ENCODE data around the gene PHAX.

DNA sequence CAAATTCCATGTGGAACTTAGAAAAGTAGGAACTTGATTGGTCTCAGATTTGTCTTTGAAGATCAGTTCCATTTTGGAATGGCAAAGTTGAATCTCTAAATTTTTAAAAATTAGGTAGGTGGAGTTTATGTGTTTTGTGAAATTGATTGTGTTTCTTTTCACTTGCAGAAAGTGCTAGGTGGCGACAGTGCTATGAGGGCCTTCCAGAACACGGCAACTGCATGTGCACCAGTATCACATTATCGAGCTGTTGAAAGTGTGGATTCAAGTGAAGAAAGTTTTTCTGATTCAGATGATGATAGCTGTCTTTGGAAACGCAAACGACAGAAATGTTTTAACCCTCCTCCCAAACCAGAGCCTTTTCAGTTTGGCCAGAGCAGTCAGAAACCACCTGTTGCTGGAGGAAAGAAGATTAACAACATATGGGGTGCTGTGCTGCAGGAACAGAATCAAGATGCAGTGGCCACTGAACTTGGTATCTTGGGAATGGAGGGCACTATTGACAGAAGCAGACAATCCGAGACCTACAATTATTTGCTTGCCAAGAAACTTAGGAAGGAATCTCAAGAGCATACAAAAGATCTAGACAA, 2.8 kb downstream of the PHAX start:
- TF ChIP-seq, protein P1, sequence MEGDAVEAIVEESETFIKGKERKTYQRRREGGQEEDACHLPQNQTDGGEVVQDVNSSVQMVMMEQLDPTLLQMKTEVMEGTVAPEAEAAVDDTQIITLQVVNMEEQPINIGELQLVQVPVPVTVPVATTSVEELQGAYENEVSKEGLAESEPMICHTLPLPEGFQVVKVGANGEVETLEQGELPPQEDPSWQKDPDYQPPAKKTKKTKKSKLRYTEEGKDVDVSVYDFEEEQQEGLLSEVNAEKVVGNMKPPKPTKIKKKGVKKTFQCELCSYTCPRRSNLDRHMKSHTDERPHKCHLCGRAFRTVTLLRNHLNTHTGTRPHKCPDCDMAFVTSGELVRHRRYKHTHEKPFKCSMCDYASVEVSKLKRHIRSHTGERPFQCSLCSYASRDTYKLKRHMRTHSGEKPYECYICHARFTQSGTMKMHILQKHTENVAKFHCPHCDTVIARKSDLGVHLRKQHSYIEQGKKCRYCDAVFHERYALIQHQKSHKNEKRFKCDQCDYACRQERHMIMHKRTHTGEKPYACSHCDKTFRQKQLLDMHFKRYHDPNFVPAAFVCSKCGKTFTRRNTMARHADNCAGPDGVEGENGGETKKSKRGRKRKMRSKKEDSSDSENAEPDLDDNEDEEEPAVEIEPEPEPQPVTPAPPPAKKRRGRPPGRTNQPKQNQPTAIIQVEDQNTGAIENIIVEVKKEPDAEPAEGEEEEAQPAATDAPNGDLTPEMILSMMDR (IDR thresholded peaks at IDR 0.05) = no peak
- no peak for TF ChIP-seq POLR2AphosphoS5 (IDR thresholded peaks at IDR 0.05)
